OCI-LY7 (cell line): ENCODE data around the gene ERMAP. TPM values are rescaled to one million over a fixed set of nuclear protein-coding genes. Genes with fewer than 3 reads are reported as not detected.

Experiments used
- BruUV-seq: library from RNA; stranded (reverse); fragments of 400-500 nt; replicated peaks from 2 replicates; lab custom pipeline; 2021; lab: Mats Ljungman, UMichigan
- CTCF ChIA-PET: fragments of 300-600 bp; sonication (Branson Sonifier 250); formaldehyde crosslinking; loops from one replicate; lab custom pipeline; 2022; ENCODE audit warnings: antibody characterized with exemption; ENCODE audit not compliant: unreplicated experiment; lab: Charles Lee
- POLR2A ChIA-PET: fragments of 300-600 bp; sonication (Branson Sonifier 250); formaldehyde crosslinking; loops from one replicate; lab custom pipeline; 2022; ENCODE audit warnings: antibody characterized with exemption; lab: Charles Lee
- DNase-seq: peaks from one replicate; pipeline ENCODE4 v3.0.0-alpha.2; 2015; ENCODE audit warnings: low spot score
- H2AFZ ChIP-seq: fragments of 200-600 bp; sonication (generic), shearing (Covaris generic); 2 replicates; pipeline ENCODE4 v1.6.1; 2014; ENCODE audit warnings: mild to moderate bottlenecking, antibody characterized with exemption, low read length, moderate library complexity
- H3K27ac ChIP-seq: fragments of 200-600 bp; sonication (generic); 2 replicates; pipeline ENCODE4 v1.5.1; 2014; ENCODE audit warnings: mixed run types, low read depth, mild to moderate bottlenecking, moderate library complexity, low read length, inconsistent platforms; ENCODE audit not compliant: poor library complexity, severe bottlenecking
- H3K36me3 ChIP-seq: fragments of 200-600 bp; sonication (generic); 2 replicates; pipeline ENCODE4 v1.6.1; 2014; ENCODE audit warnings: mild to moderate bottlenecking, antibody characterized with exemption, low read length, moderate library complexity, mixed read lengths; ENCODE audit not compliant: insufficient read depth
- H3K4me1 ChIP-seq: fragments of 200-600 bp; sonication (generic); 2 replicates; pipeline ENCODE4 v1.5.1; 2014; ENCODE audit warnings: mild to moderate bottlenecking, low read length; ENCODE audit not compliant: insufficient read depth, poor library complexity, severe bottlenecking
- H3K4me2 ChIP-seq: fragments of 200-600 bp; sonication (generic); 2 replicates; pipeline ENCODE4 v1.6.1; 2014; ENCODE audit warnings: mild to moderate bottlenecking, low read length
- H3K4me3 ChIP-seq: fragments of 200-600 bp; sonication (generic); 2 replicates; pipeline ENCODE4 v1.5.1; 2014; ENCODE audit warnings: mild to moderate bottlenecking, low read depth, low read length; ENCODE audit not compliant: poor library complexity, severe bottlenecking
- H3K79me2 ChIP-seq: fragments of 200-600 bp; sonication (generic); 2 replicates; pipeline ENCODE4 v1.6.1; 2016; ENCODE audit warnings: low read depth, mild to moderate bottlenecking, low read length, moderate library complexity, mixed read lengths; ENCODE audit not compliant: insufficient read depth
- H3K9me2 ChIP-seq: fragments of 200-600 bp; sonication (generic); 2 replicates; pipeline ENCODE4 v1.6.1; 2016; ENCODE audit warnings: mild to moderate bottlenecking, low read length, mixed read lengths; ENCODE audit not compliant: insufficient read depth
- H3K9me3 ChIP-seq: fragments of 200-600 bp; sonication (generic); 2 replicates; pipeline ENCODE4 v1.6.1; 2014; ENCODE audit warnings: mild to moderate bottlenecking, mixed run types, low read length, mixed read lengths
- H4K20me1 ChIP-seq: fragments of 200-600 bp; sonication (generic); 2 replicates; pipeline ENCODE4 v1.6.1; 2014; ENCODE audit warnings: mild to moderate bottlenecking, antibody characterized with exemption, low read length, moderate library complexity, mixed read lengths; ENCODE audit not compliant: insufficient read depth
- CTCF ChIP-seq: fragments of 200-600 bp; sonication (generic); conservative IDR thresholded peaks from 2 replicates; pipeline ENCODE4 v1.5.1; 2014; ENCODE audit warnings: mild to moderate bottlenecking, antibody characterized with exemption, low read length, moderate library complexity, mixed read lengths
- EZH2phosphoT487 ChIP-seq: fragments of 200-600 bp; sonication (generic); IDR thresholded peaks from 2 replicates; pipeline ENCODE4 v1.6.1; 2018; ENCODE audit warnings: low read depth, borderline replicate concordance, mild to moderate bottlenecking, mixed run types, antibody characterized with exemption, low read length, moderate library complexity, mixed read lengths
- intact Hi-C: fragments of 100-400 bp; cut with micrococcal nuclease; formaldehyde crosslinking; loops from one replicate; pipeline ENCODE4 v1.10.0; 2022; ENCODE audit not compliant: unreplicated experiment
- total RNA-seq, 2 experiments: library from RNA; depleted of rRNA in 1 of 2; stranded (reverse); fragments of >200 nt in 1 of 2; shearing (Covaris generic) in 1 of 2; gene quantifications; 2 replicates each; pipeline ENCODE4 v1.2.3, GENCODE V29; 2014 to 2022

Gene ERMAP
- total RNA-seq, 2 experiments from 2014 or later: 2.7 to 5.1 TPM

- POLR2A ChIA-PET: interaction anchor here (0.7 kb wide), 1 partner anchor 1210 kb away, joined by 4 read pairs; no protein-coding TSS in a partner anchor
- TF ChIP-seq EZH2phosphoT487: no peak
- no peak for TF ChIP-seq CTCF
- H3K9me3 ChIP-seq: peaks cover 15% of the 10 kb centered on the region; the same call in 1 of the 2 replicates
- no peak overlapping the region for H2AFZ ChIP-seq
- no peaks in the 10 kb centered on the region for H3K9me2 ChIP-seq
- no TSS peak for BruUV-seq
- DNase-seq: no peak
- H3K4me1 ChIP-seq: no peaks in the 10 kb centered on the region
- no peak overlapping the region for H3K4me2 ChIP-seq
- CTCF ChIA-PET: no interaction called here
- H3K79me2 ChIP-seq: no peaks in the 10 kb centered on the region
- no peak overlapping the region for H3K27ac ChIP-seq
- no peaks in the 10 kb centered on the region for H4K20me1 ChIP-seq
- no peak overlapping the region for H3K4me3 ChIP-seq
- no peaks in the 10 kb centered on the region for H3K36me3 ChIP-seq
- intact Hi-C loops: no loop called here
These were observed 56.7 kb downstream of the ERMAP start for GRCh38 chr1:42873670-42874069.

GRCh38 chr1:42876009-42876408 lies 59.1 kb downstream of the ERMAP start:
- H4K20me1 ChIP-seq: no peaks in the 10 kb centered on the region
- CTCF ChIA-PET: no interaction called here
- H3K4me1 ChIP-seq: no peaks in the 10 kb centered on the region
- H3K9me3 ChIP-seq: peaks cover 18% of the 10 kb centered on the region; the same call in 1 of the 2 replicates
- POLR2A ChIA-PET: no interaction called here
- BruUV-seq: no TSS peak
- intact Hi-C loops: no loop called here
- no peaks in the 10 kb centered on the region for H3K36me3 ChIP-seq
- no peaks in the 10 kb centered on the region for H3K9me2 ChIP-seq
- H3K27ac ChIP-seq: no peak overlapping the region
- H3K79me2 ChIP-seq: no peaks in the 10 kb centered on the region
- H2AFZ ChIP-seq: no peak overlapping the region
- H3K4me3 ChIP-seq: no peak overlapping the region
- no peak overlapping the region for H3K4me2 ChIP-seq
- DNase-seq: no peak
- no peak for TF ChIP-seq CTCF
- TF ChIP-seq EZH2phosphoT487: no peak

GRCh38 chr1:42877380-42877779 lies 60.5 kb downstream of the ERMAP start:
- POLR2A ChIA-PET: no interaction called here
- H3K4me2 ChIP-seq: no peak overlapping the region
- intact Hi-C loops: no loop called here
- H3K27ac ChIP-seq: no peak overlapping the region
- no peak overlapping the region for H3K4me3 ChIP-seq
- DNase-seq: no peak
- CTCF ChIA-PET: no interaction called here
- TF ChIP-seq CTCF (no peak), EZH2phosphoT487 (no peak)
- H3K4me1 ChIP-seq: no peaks in the 10 kb centered on the region
- no peaks in the 10 kb centered on the region for H4K20me1 ChIP-seq
- no peaks in the 10 kb centered on the region for H3K36me3 ChIP-seq
- no peaks in the 10 kb centered on the region for H3K9me2 ChIP-seq
- H2AFZ ChIP-seq: no peak overlapping the region
- no peaks in the 10 kb centered on the region for H3K79me2 ChIP-seq
- H3K9me3 ChIP-seq: peaks cover 18% of the 10 kb centered on the region; the same call in 1 of the 2 replicates
- BruUV-seq: no TSS peak
